RWPE1 (cell line): ENCODE data around the gene EMD.
A peak's percentile ranks its signal among the peaks of the same experiment; 100 is the strongest.

Source experiments
- CTCF ChIA-PET: fragments of 350-600 bp; sonication (Branson Sonifier 250); formaldehyde crosslinking; extraction: SDS; loops from one replicate; lab custom pipeline; 2021; lab: Yijun Ruan, JAX
- POLR2A ChIA-PET: fragments of 400-600 bp; formaldehyde crosslinking; extraction: SDS; loops from one replicate; lab custom pipeline; 2020; ENCODE audit warnings: antibody characterized with exemption; ENCODE audit not compliant: low non-redundant PET; lab: Yijun Ruan, JAX
- DNase-seq: peaks from one replicate; pipeline ENCODE4 v3.0.0; 2012; ENCODE audit warnings: low spot score
- H3K27ac ChIP-seq: fragments of 450-650 bp; 2 replicates; pipeline ENCODE4 v1.5.1; 2017
- TF ChIP-seq, protein P1 (sequence below): fragments of 450-650 bp; conservative IDR thresholded peaks from 2 replicates; pipeline ENCODE4 v1.5.1; 2017; ENCODE audit warnings: low read depth, mild to moderate bottlenecking

Gene EMD

DNA sequence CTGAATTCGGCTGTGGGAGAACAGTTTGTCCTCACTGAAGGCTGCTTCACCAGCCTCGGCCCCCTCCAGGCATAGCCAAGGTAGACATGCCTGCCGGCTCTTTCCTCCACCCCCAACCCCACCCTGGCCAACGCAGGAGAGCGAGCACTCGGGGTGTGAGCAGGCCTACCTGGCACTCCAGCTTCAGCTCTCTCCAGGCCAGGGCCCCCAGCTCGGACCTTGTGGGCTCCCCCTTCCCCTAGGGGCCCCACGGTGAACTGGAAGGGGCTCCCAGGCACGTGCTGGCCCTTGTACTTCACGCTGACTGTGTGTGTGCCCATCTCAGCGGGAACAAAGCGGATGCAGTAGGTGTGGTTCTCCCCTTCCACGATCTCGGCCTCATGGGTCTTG is 27.1 kb upstream of the EMD start:
- DNase-seq: no peak
- peak overlapping the region; percentile 97 for H3K27ac ChIP-seq
- TF ChIP-seq, protein P1, sequence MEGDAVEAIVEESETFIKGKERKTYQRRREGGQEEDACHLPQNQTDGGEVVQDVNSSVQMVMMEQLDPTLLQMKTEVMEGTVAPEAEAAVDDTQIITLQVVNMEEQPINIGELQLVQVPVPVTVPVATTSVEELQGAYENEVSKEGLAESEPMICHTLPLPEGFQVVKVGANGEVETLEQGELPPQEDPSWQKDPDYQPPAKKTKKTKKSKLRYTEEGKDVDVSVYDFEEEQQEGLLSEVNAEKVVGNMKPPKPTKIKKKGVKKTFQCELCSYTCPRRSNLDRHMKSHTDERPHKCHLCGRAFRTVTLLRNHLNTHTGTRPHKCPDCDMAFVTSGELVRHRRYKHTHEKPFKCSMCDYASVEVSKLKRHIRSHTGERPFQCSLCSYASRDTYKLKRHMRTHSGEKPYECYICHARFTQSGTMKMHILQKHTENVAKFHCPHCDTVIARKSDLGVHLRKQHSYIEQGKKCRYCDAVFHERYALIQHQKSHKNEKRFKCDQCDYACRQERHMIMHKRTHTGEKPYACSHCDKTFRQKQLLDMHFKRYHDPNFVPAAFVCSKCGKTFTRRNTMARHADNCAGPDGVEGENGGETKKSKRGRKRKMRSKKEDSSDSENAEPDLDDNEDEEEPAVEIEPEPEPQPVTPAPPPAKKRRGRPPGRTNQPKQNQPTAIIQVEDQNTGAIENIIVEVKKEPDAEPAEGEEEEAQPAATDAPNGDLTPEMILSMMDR: no peak
- POLR2A ChIA-PET: no interaction called here
- CTCF ChIA-PET: no interaction called here

DNA sequence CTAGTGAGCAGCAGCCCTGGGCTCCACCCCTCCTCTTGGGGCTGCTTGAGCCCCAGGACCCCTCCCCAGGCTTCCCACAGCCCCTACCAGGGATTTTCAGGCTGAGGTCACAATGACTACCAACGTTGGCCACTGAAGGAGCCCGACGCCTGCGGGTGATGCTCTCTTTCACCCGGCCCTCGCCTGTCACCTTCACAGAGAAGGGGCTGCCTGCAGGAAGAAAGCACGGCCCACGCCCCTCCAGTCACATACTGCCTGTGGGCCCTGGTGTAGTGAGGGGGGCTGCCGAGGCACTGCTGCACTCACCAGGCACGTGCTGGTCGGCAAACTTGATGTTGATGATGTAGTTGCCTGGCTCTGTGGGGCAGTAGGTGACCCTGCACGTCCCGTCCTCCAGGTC is 26.6 kb upstream of the EMD start:
- no peak for DNase-seq
- ChIA-PET POLR2A (no interaction called here), CTCF (no interaction called here)
- peak overlapping the region; percentile 97 for H3K27ac ChIP-seq
- TF ChIP-seq, protein P1: no peak

DNA sequence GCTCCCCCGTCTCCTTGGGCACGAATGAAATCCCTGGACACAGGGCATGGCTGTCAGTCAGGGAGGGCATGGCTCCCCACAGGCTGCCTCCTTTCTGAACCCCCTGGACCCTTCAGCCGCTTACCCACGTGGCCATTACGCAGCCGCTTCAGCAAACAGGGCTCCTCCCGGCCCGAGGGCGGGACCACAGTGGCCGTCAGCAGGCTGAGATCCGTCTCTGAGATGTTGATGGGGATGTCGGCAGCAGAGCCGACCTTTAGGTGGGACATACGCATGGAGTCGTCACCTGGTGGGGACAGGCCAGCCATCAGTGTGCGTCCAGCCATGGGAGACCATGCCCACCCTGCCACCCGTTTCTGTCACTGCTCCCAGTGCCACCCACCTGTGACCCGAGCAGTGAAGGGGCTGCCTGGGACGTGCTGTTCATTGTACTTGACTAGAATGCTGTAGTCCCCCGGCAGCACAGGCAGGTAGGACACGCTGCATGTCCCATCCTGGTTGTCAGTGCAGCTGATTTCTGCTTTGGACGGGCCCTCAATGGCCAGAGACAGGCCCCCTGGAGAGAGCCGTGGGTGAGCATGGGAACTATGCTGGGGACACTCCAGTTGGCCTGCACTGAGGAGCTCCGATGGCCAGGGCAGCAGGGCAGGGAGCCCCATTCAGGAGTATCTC is 25.8 kb upstream of the EMD start:
- peak overlapping the region; percentile 97 for H3K27ac ChIP-seq
- CTCF ChIA-PET: no interaction called here
- no peak for DNase-seq
- TF ChIP-seq, protein P1: no peak
- POLR2A ChIA-PET: no interaction called here

DNA sequence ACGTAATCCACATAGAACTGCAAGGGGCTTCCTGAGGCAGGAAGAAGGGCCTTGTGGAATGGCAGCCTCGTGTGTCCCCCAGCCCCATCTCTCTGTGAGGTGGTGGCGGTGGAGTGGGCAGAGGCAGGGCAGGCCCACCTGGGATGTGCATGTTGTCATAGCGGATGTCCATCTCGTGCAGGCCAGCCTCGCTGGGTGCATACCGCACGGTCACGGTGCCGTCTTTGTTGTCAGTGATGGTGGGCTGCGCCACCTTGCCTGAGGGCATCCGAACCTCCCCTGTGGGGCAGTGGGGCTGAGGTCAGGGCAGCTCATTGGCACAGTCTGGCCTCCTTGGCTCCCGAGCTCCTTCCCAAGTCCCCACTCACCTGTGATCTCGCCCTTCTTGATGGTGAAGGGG is 25.1 kb upstream of the EMD start:
- ChIA-PET CTCF (no interaction called here), POLR2A (no interaction called here)
- H3K27ac ChIP-seq: peak overlapping the region; percentile 97
- no peak for DNase-seq
- TF ChIP-seq, protein P1: no peak

DNA sequence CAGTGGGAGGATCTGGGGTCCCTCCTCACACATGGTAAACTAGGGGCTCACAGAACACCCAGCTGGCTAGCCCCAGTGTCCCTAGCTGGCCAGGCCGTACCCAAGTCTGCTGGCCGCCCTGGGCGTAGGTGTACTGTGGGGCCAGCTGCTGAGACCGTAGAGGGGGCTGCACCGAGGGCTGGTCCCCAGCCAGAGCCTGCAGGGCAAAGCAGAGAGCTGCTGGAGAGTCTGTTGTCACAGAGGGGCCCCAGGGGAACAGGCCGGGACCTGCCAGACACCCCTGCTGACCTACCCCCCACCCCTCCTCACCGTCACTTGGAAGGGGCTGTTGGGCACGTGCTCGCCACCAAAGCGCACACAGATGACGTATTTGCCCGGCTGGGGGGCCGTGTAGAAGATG is 24.6 kb upstream of the EMD start:
- POLR2A ChIA-PET: no interaction called here
- TF ChIP-seq, protein P1: no peak
- H3K27ac ChIP-seq: peak overlapping the region; percentile 97
- CTCF ChIA-PET: no interaction called here
- DNase-seq: no peak

DNA sequence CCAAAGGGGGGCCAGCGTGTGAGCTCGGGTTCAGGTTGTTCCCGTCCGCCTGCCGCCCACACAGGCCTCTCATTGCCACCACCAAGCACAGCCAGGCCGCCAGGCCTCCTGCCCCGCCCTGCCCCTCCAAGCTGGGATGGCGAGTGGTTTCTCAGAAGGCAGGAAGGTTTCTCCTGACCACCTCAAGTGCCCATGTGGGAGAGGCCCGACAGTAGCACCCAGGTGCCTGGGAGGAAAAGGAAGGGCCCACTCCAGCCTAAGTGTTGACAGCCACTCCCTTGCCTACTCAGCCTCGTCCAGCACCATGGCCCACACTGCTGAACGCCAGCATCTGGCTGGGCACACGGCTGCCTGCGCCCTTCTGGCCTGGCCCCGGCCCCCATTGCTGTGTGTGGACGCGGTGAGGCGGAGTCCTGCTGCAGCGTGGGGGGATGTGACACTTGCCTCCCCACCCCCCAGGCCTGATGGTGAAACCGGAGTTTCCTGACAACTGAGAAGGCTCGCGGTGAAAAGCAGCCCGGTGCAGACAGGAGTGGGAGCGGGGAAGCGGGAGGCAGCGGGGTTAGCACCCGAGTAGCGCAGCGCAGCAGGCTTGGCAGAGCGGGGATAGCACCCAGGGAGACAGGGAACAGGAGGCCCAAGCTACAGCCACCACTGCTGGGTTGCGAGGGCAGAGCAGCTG is 23.9 kb upstream of the EMD start:
- TF ChIP-seq, protein P1: no peak
- POLR2A ChIA-PET: no interaction called here
- H3K27ac ChIP-seq: peak overlapping the region; percentile 97
- CTCF ChIA-PET: interaction anchor here (0.8 kb wide), 1 partner anchor 624 kb away, joined by 3 read pairs; no protein-coding TSS in a partner anchor
- no peak for DNase-seq
